CD14-positive monocyte (primary cell): ENCODE data around the gene CEP72. TPM values are rescaled to one million over a fixed set of nuclear protein-coding genes. Genes with fewer than 3 reads are reported as not detected.
A peak's percentile ranks its signal among the peaks of the same experiment; 100 is the strongest.

Experiments used
- DNase-seq, 3 donors: peaks; one replicate each; pipeline ENCODE4 v3.0.0-alpha.2; 2011 to 2022
- H2AFZ ChIP-seq: 2 replicates; pipeline ENCODE4 v1.6.0; 2012; ENCODE audit warnings: mild to moderate bottlenecking, low read depth, low read length, inconsistent platforms; ENCODE audit not compliant: insufficient read depth, poor library complexity, severe bottlenecking
- H3K27ac ChIP-seq, 2 donors: 1 replicate in 1 of 2; 2 replicates in 1 of 2; pipeline ENCODE4 v1.5.1; 2012 to 2013; ENCODE audit warnings: low read length in 2 of 2, control low read depth in 1 of 2, inconsistent platforms in 1 of 2, low read depth in 1 of 2, mild to moderate bottlenecking in 1 of 2
- H3K27me3 ChIP-seq, 2 donors: one replicate each; pipeline versions ENCODE4 v1.6.0 to v1.6.1; 2011 to 2013; ENCODE audit warnings: low read length in 2 of 2; ENCODE audit not compliant: control insufficient read depth in 2 of 2, insufficient read depth in 2 of 2
- H3K36me3 ChIP-seq, 2 donors: replicated peaks in 1 of 2; 1 replicate in 1 of 2; 2 replicates in 1 of 2; pipeline versions ENCODE4 v1.5.1 to v1.6.1; 2012 to 2013; ENCODE audit warnings: low read length in 2 of 2, control low read depth in 1 of 2, inconsistent platforms in 1 of 2, mild to moderate bottlenecking in 1 of 2; ENCODE audit not compliant: insufficient read depth in 2 of 2, control insufficient read depth in 1 of 2
- H3K4me1 ChIP-seq, 2 donors: 1 replicate in 1 of 2; 2 replicates in 1 of 2; pipeline versions ENCODE4 v1.5.1 to v1.6.1; 2012 to 2013; ENCODE audit warnings: low read length in 2 of 2, control low read depth in 1 of 2, inconsistent platforms in 1 of 2, mild to moderate bottlenecking in 1 of 2, moderate library complexity in 1 of 2; ENCODE audit not compliant: insufficient read depth in 2 of 2, control insufficient read depth in 1 of 2
- H3K4me2 ChIP-seq: replicated peaks from 2 replicates; pipeline ENCODE3; 2012; ENCODE audit warnings: low read length, moderate library complexity, mild to moderate bottlenecking; ENCODE audit not compliant: poor library complexity, severe bottlenecking; ENCODE audit errors: extremely low read depth
- H3K4me3 ChIP-seq, 3 experiments: fragments of 200-600 bp in 1 of 3; sonication (generic) in 1 of 3; replicated peaks in 1 of 3; 1 replicate in 2 of 3; 2 replicates in 1 of 3; pipeline ENCODE4 v1.5.1; 2011 to 2013; ENCODE audit warnings: low read length in 3 of 3, mild to moderate bottlenecking in 3 of 3, control low read depth in 2 of 3, low read depth in 2 of 3, inconsistent platforms in 1 of 3, moderate library complexity in 1 of 3
- H3K79me2 ChIP-seq: 2 replicates; pipeline ENCODE4 v1.6.0; 2012; ENCODE audit warnings: mild to moderate bottlenecking, control low read depth, inconsistent platforms, low read length, moderate library complexity; ENCODE audit not compliant: insufficient read depth
- H3K9ac ChIP-seq: 2 replicates; pipeline ENCODE4 v1.6.0; 2017; ENCODE audit warnings: low read length, mild to moderate bottlenecking; ENCODE audit not compliant: insufficient read depth, poor library complexity, severe bottlenecking
- H3K9me3 ChIP-seq, 2 donors: replicated peaks in 1 of 2; 1 replicate in 1 of 2; 2 replicates in 1 of 2; pipeline versions ENCODE4 v1.5.1 to v1.6.1; 2012 to 2013; ENCODE audit warnings: low read length in 2 of 2, control low read depth in 1 of 2; ENCODE audit not compliant: control insufficient read depth in 1 of 2, insufficient read depth in 1 of 2
- H4K20me1 ChIP-seq: 2 replicates; pipeline ENCODE4 v1.6.0; 2012; ENCODE audit warnings: mild to moderate bottlenecking, low read length, control low read depth, moderate library complexity; ENCODE audit not compliant: insufficient read depth
- H3K27ac Mint-ChIP-seq, 7 donors: one replicate each; pipeline ENCODE4 v1.8.0; 2020; ENCODE audit warnings: mild to moderate bottlenecking in 7 of 7, mixed read lengths in 7 of 7, moderate library complexity in 6 of 7, inconsistent platforms in 2 of 7
- H3K27me3 Mint-ChIP-seq, 3 donors: one replicate each; pipeline ENCODE4 v1.8.0; 2021 to 2022; ENCODE audit warnings: low read depth in 3 of 3, mild to moderate bottlenecking in 3 of 3, mixed read lengths in 3 of 3, moderate library complexity in 3 of 3, inconsistent platforms in 1 of 3
- H3K36me3 Mint-ChIP-seq, 2 donors: one replicate each; pipeline ENCODE4 v1.8.0; 2020; ENCODE audit warnings: mixed read lengths in 2 of 2, inconsistent platforms in 1 of 2, mild to moderate bottlenecking in 1 of 2
- H3K4me1 Mint-ChIP-seq: one replicate; pipeline ENCODE4 v1.8.0; 2020; ENCODE audit warnings: mild to moderate bottlenecking, mixed read lengths
- H3K4me3 Mint-ChIP-seq, 2 donors: one replicate each; pipeline ENCODE4 v1.8.0; 2020; ENCODE audit warnings: mild to moderate bottlenecking in 2 of 2, mixed read lengths in 2 of 2, moderate library complexity in 1 of 2
- H3K9me3 Mint-ChIP-seq, 7 donors: one replicate each; pipeline ENCODE4 v1.8.0; 2020 to 2022; ENCODE audit warnings: mixed read lengths in 7 of 7, mild to moderate bottlenecking in 6 of 7, moderate library complexity in 6 of 7, inconsistent platforms in 2 of 7
- WGBS: methylation state at CpG from one replicate; pipeline ENCODE4 v1.1.5; 2013; ENCODE audit warnings: missing lambda C conversion rate; ENCODE audit not compliant: insufficient coverage; 5-methylcytosine and 5-hydroxymethylcytosine counted together
- intact Hi-C, 2 donors: fragments of 100-400 bp; cut with micrococcal nuclease; formaldehyde crosslinking; loops; one replicate each; pipeline versions ENCODE4 v1.15.0 to v1.15.1; 2023
- polyA plus RNA-seq, 3 donors: library from polyadenylated mRNA; depleted of rRNA in 1 of 3; unstranded in 2 of 3; stranded (reverse) in 1 of 3; fragments of 300-500 nt in 2 of 3; fragments of >200 nt in 1 of 3; fragmentation: Illumina TruSeq in 2 of 3; gene quantifications; 1 replicate in 2 of 3; 2 replicates in 1 of 3; pipeline ENCODE4 v1.2.3, GENCODE V29; 2012 to 2021
- TF ChIP-seq, protein P1 (sequence below): fragments of 200-600 bp; IDR thresholded peaks from one replicate; pipeline ENCODE4 v1.8.0; 2022; ENCODE audit warnings: antibody characterized with exemption, mild to moderate bottlenecking

The CEP72 gene
- polyA plus RNA-seq, 3 donors: 0.13 to 2.1 (median 0.24) TPM

DNA sequence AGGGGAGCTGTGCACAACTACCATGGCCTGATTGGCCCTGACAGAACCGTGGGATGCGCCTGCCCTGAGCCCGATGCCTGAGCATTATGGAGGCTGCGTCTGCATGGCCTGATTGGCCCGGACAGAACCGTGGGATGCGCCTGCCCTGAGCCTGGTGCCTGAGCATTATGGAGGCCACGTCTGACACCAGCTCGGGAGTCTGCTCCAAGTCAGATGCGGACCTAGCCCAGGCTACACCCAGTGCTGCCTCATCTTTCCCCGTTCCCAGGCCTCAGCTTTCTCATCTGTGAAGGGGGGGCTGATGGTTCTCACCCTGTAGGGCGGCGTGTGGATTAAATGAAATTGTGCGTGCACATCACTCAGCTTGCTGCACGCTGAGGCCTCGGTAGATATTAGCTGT lies 7.3 kb downstream of the CEP72 start:
- Histone ChIP-seq H3K36me3 (peaks cover 14 to 32% of the 10 kb centered on the region in 2 donors), H3K27ac (no peak overlapping the region), H3K4me3 (no peak overlapping the region), H4K20me1 (no peaks in the 10 kb centered on the region), H2AFZ (no peak overlapping the region), H3K27me3 (no peaks in the 10 kb centered on the region), H3K9me3 (no peaks in the 10 kb centered on the region), H3K79me2 (peaks cover 22% of the 10 kb centered on the region), H3K4me1 (peaks cover 1 to 6% of the 10 kb centered on the region in 2 donors), H3K4me2 (no peak overlapping the region), H3K9ac (no peak overlapping the region)
- H3K4me3 Mint-ChIP-seq: no peak overlapping the region
- TF ChIP-seq, protein P1, sequence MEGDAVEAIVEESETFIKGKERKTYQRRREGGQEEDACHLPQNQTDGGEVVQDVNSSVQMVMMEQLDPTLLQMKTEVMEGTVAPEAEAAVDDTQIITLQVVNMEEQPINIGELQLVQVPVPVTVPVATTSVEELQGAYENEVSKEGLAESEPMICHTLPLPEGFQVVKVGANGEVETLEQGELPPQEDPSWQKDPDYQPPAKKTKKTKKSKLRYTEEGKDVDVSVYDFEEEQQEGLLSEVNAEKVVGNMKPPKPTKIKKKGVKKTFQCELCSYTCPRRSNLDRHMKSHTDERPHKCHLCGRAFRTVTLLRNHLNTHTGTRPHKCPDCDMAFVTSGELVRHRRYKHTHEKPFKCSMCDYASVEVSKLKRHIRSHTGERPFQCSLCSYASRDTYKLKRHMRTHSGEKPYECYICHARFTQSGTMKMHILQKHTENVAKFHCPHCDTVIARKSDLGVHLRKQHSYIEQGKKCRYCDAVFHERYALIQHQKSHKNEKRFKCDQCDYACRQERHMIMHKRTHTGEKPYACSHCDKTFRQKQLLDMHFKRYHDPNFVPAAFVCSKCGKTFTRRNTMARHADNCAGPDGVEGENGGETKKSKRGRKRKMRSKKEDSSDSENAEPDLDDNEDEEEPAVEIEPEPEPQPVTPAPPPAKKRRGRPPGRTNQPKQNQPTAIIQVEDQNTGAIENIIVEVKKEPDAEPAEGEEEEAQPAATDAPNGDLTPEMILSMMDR: no peak
- peak overlapping the region in 1 of 7 donors; percentile 10 for H3K27ac Mint-ChIP-seq
- peaks cover 0 to 6% (median 4%) of the 10 kb centered on the region in 7 donors for H3K9me3 Mint-ChIP-seq
- DNase-seq: no peak
- peaks cover 50 to 57% of the 10 kb centered on the region in 2 donors for H3K36me3 Mint-ChIP-seq
- H3K27me3 Mint-ChIP-seq: peaks cover 0 to 2% (median 0%) of the 10 kb centered on the region in 3 donors
- 100% methylated on average over 10 of the region's 16 CpGs for WGBS
- intact Hi-C loops: loop anchor here (10.0 kb wide), 4 partner anchors 175 to 1175 kb away; partner anchors contain the start of genes EXOC3 (in 1 of the 2), MRPL36 (in 1 of the 2) and PDCD6 (in 1 of the 2)
- peaks cover 6% of the 10 kb centered on the region for H3K4me1 Mint-ChIP-seq

DNA sequence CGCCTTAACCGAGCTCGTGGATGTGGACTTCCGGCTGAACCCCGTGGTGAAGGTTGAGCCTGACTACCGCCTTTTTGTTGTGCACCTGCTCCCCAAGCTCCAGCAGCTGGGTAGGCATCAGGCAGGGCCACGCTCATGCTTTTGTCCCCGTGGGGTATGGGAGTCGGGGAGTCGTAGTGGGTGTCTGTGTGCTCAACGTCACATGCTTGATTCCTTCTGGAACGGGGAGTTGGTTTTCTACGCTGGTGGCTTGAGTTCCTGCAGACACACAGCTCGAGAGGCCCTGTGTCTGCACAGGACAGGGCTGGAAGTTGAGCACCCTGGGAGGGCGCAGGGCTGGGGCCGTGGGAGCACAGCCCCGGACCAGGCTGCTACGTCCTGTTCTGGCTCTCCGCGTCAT lies 8.0 kb downstream of the CEP72 start:
- peaks cover 0 to 2% (median 0%) of the 10 kb centered on the region in 3 donors for H3K27me3 Mint-ChIP-seq
- Histone ChIP-seq H3K79me2 (peaks cover 17% of the 10 kb centered on the region), H2AFZ (no peak overlapping the region), H3K4me1 (no peaks in the 10 kb centered on the region), H3K27ac (no peak overlapping the region), H4K20me1 (no peaks in the 10 kb centered on the region), H3K9ac (no peak overlapping the region), H3K4me2 (no peak overlapping the region), H3K4me3 (no peak overlapping the region), H3K36me3 (peaks cover 14 to 39% of the 10 kb centered on the region in 2 donors), H3K9me3 (no peaks in the 10 kb centered on the region), H3K27me3 (no peaks in the 10 kb centered on the region)
- WGBS: over 99% methylated on average over 20 of the region's 20 CpGs
- H3K9me3 Mint-ChIP-seq: peaks cover 0 to 5% (median 4%) of the 10 kb centered on the region in 7 donors
- TF ChIP-seq, protein P1: no peak
- no peak overlapping the region for H3K27ac Mint-ChIP-seq
- intact Hi-C loops: no loop called here
- DNase-seq: no peak
- no peak overlapping the region for H3K4me3 Mint-ChIP-seq
- H3K4me1 Mint-ChIP-seq: no peaks in the 10 kb centered on the region
- H3K36me3 Mint-ChIP-seq: peaks cover 56 to 64% of the 10 kb centered on the region in 2 donors
